OCI-LY1 (cell line): Measurements from ENCODE around the gene KRTAP10-8.

ENCODE experiments used
- H2AFZ ChIP-seq: fragments of 200-600 bp; sonication (generic), shearing (Covaris generic); 2 replicates; pipeline ENCODE4 v1.6.0; 2014; ENCODE audit warnings: antibody characterized with exemption, mild to moderate bottlenecking, low read length
- H3F3A ChIP-seq: fragments of 200-600 bp; sonication (generic), shearing (Covaris generic); 2 replicates; pipeline ENCODE4 v1.6.0; 2014; ENCODE audit warnings: mild to moderate bottlenecking, antibody characterized with exemption, low read length, moderate library complexity; ENCODE audit not compliant: insufficient read depth
- H3K27ac ChIP-seq: fragments of 200-600 bp; sonication (generic); 2 replicates; pipeline ENCODE4 v1.5.1; 2014; ENCODE audit warnings: low read length, mixed run types, mild to moderate bottlenecking, low read depth; ENCODE audit not compliant: poor library complexity, severe bottlenecking
- H3K27me3 ChIP-seq: fragments of 200-600 bp; sonication (generic); 2 replicates; pipeline ENCODE4 v1.6.0; 2014; ENCODE audit warnings: antibody characterized with exemption, mild to moderate bottlenecking, low read length, moderate library complexity; ENCODE audit not compliant: insufficient read depth
- H3K36me3 ChIP-seq: fragments of 200-600 bp; sonication (generic); 2 replicates; pipeline ENCODE4 v1.6.1; 2014; ENCODE audit warnings: mild to moderate bottlenecking, antibody characterized with exemption, low read length, moderate library complexity, mixed read lengths; ENCODE audit not compliant: insufficient read depth
- H3K4me1 ChIP-seq: fragments of 200-600 bp; sonication (generic); 2 replicates; pipeline ENCODE4 v1.5.1; 2014; ENCODE audit warnings: mild to moderate bottlenecking, low read length, moderate library complexity; ENCODE audit not compliant: insufficient read depth, severe bottlenecking
- H3K4me2 ChIP-seq: fragments of 200-600 bp; sonication (generic), shearing (Covaris generic); 2 replicates; pipeline ENCODE4 v1.6.1; 2014; ENCODE audit warnings: low read length
- H3K4me3 ChIP-seq: fragments of 200-600 bp; sonication (generic); 2 replicates; pipeline ENCODE4 v1.5.1; 2014; ENCODE audit warnings: low read length, low read depth, mild to moderate bottlenecking, mixed read lengths; ENCODE audit not compliant: poor library complexity, severe bottlenecking
- H3K79me2 ChIP-seq: fragments of 200-600 bp; shearing (Covaris generic); 2 replicates; pipeline ENCODE4 v1.6.1; 2016; ENCODE audit warnings: mixed run types, low read length, mixed read lengths; ENCODE audit not compliant: insufficient read depth
- H3K9ac ChIP-seq: fragments of 200-600 bp; sonication (generic), shearing (Covaris generic); 2 replicates; pipeline ENCODE4 v1.6.1; 2014; ENCODE audit warnings: mild to moderate bottlenecking, low read length, mixed read lengths
- H3K9me2 ChIP-seq: fragments of 200-600 bp; sonication (generic), shearing (Covaris generic); 2 replicates; pipeline ENCODE4 v1.6.1; 2014; ENCODE audit warnings: low read depth, mild to moderate bottlenecking, low read length, mixed read lengths
- H3K9me3 ChIP-seq: fragments of 200-600 bp; shearing (Covaris generic); 2 replicates; pipeline ENCODE4 v1.6.1; 2014; ENCODE audit warnings: low read length, mixed read lengths
- H4K20me1 ChIP-seq: fragments of 200-600 bp; sonication (generic), shearing (Covaris generic); 2 replicates; pipeline ENCODE4 v1.6.0; 2016; ENCODE audit warnings: mild to moderate bottlenecking, low read length; ENCODE audit not compliant: insufficient read depth
- EZH2 ChIP-seq: fragments of 200-600 bp; sonication (generic), shearing (Covaris generic); IDR thresholded peaks from 2 replicates; pipeline ENCODE4 v1.8.0; 2017; ENCODE audit warnings: borderline replicate concordance, mixed run types, mild to moderate bottlenecking, antibody characterized with exemption, low read length, moderate library complexity, mixed read lengths
- TF ChIP-seq, protein P1 (sequence below): fragments of 200-600 bp; sonication (generic), shearing (Covaris generic); IDR thresholded peaks from 2 replicates; pipeline ENCODE4 v1.5.1; 2017; ENCODE audit warnings: mild to moderate bottlenecking, antibody characterized with exemption, low read length, moderate library complexity, mixed read lengths

The KRTAP10-8 gene

DNA sequence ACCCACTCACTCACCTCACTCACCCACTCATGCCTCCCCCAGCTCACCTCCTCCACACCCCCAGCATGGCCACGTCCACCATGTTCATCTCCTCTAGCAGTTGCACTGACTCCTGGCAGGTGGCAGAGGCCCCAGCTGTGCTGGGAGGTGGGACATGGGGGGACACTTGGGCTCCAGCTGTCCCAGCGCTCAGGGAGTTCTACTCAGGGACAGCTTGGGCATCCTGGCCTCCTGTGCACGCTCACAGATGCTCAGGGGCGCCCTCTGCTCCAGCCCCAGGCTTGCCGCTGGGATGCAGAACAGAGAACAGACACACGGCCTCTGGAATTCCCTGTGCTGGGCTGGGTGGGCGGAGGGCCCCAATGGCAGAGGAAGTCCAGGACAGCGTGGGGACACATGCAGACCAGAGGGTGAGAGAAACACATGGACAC is 5.2 kb downstream of the KRTAP10-8 start:
- Histone ChIP-seq H3K9me3 (0 out of 2 replicates have a peak, but pooled peaks cover 5% of the 10 kb centered on the region), H3F3A (no peaks in the 10 kb centered on the region), H3K4me1 (peaks cover 6% of the 10 kb centered on the region), H2AFZ (no peak overlapping the region), H3K4me3 (no peak overlapping the region), H3K9me2 (no peaks in the 10 kb centered on the region), H3K27ac (no peak overlapping the region), H3K36me3 (no peaks in the 10 kb centered on the region), H3K9ac (no peak overlapping the region), H4K20me1 (no peaks in the 10 kb centered on the region), H3K27me3 (no peaks in the 10 kb centered on the region; the same call in 1 of the 2 replicates), H3K4me2 (no peak overlapping the region), H3K79me2 (no peaks in the 10 kb centered on the region)
- TF ChIP-seq, protein P1, sequence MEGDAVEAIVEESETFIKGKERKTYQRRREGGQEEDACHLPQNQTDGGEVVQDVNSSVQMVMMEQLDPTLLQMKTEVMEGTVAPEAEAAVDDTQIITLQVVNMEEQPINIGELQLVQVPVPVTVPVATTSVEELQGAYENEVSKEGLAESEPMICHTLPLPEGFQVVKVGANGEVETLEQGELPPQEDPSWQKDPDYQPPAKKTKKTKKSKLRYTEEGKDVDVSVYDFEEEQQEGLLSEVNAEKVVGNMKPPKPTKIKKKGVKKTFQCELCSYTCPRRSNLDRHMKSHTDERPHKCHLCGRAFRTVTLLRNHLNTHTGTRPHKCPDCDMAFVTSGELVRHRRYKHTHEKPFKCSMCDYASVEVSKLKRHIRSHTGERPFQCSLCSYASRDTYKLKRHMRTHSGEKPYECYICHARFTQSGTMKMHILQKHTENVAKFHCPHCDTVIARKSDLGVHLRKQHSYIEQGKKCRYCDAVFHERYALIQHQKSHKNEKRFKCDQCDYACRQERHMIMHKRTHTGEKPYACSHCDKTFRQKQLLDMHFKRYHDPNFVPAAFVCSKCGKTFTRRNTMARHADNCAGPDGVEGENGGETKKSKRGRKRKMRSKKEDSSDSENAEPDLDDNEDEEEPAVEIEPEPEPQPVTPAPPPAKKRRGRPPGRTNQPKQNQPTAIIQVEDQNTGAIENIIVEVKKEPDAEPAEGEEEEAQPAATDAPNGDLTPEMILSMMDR: no peak
- TF ChIP-seq EZH2: no peak

DNA sequence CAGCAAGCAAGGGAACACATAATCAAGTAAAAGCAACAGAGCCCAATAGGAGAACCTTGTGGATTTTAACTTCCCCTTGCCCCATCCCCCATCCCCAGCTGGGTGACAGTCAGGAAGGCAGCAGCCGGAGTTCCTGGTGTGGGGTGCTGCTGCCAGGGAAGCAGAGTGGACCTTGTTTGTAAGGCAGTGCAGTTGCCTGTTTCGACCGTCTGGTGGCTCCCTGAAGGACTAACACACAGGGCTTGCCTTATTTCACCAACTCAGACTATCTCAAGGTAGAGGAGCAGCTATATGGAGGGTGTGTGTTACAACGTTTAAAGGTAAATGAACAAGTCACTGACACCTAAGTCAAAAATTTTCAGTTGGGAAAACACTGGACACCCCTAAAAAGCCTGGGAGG is 6.6 kb downstream of the KRTAP10-8 start:
- Histone ChIP-seq H3K4me1 (peaks cover 6% of the 10 kb centered on the region), H3K9me2 (no peaks in the 10 kb centered on the region), H4K20me1 (no peaks in the 10 kb centered on the region), H3K27me3 (no peaks in the 10 kb centered on the region; the same call in 1 of the 2 replicates), H3F3A (no peaks in the 10 kb centered on the region), H3K27ac (no peak overlapping the region), H3K79me2 (no peaks in the 10 kb centered on the region), H3K9ac (no peak overlapping the region), H3K4me3 (no peak overlapping the region), H3K36me3 (no peaks in the 10 kb centered on the region), H3K4me2 (no peak overlapping the region), H2AFZ (no peak overlapping the region), H3K9me3 (peaks cover 7% of the 10 kb centered on the region; the same call in 1 of the 2 replicates)
- TF ChIP-seq, protein P1: peak; percentile 32; the same call in 1 of the 2 replicates
- TF ChIP-seq EZH2: no peak

DNA sequence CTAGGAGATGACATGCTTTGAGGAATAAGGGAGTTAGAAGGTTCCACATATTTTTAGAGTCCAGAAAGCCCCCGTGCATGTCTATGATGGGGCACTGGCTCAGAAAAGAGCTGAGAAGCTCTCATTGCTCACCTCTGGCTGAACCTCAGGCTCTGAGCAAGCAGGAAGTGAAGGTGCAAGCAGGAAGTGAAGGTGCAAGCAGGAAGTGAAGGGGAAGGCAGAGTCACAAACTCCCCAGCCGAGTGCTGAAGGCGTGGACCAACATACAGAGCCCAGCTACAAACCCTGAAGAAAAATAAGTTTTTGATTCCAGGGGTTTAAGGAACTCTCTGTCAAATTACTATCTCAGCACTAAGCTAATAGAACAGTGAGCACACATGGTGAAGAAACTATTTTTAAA is 7.0 kb downstream of the KRTAP10-8 start:
- Histone ChIP-seq H3K79me2 (no peaks in the 10 kb centered on the region), H3K4me1 (peaks cover 6% of the 10 kb centered on the region), H3F3A (no peaks in the 10 kb centered on the region), H3K27me3 (no peaks in the 10 kb centered on the region; the same call in 1 of the 2 replicates), H4K20me1 (no peaks in the 10 kb centered on the region), H3K9me2 (no peaks in the 10 kb centered on the region), H3K4me3 (no peak overlapping the region), H3K27ac (no peak overlapping the region), H3K36me3 (no peaks in the 10 kb centered on the region), H3K9ac (no peak overlapping the region), H3K4me2 (no peak overlapping the region; the same call in 1 of the 2 replicates), H2AFZ (0 out of 2 replicates have a peak overlapping the region, but pooled peaks have one; percentile 5), H3K9me3 (peaks cover 9% of the 10 kb centered on the region)
- no peak for TF ChIP-seq EZH2
- TF ChIP-seq, protein P1: no peak
